Testis (tissue), 3 donors: ENCODE data around the gene XYLT1. TPM values are rescaled to one million over a fixed set of nuclear protein-coding genes. Genes with fewer than 3 reads are reported as not detected.

Experiments used
- DNase-seq: peaks from one replicate; pipeline ENCODE4 v3.0.0-alpha.2; 2019
- H3K27ac ChIP-seq, 2 donors: fragments of 200-600 bp; sonication (generic); one replicate each; pipeline ENCODE4 v1.5.1; 2019
- H3K27me3 ChIP-seq: fragments of 200-600 bp; sonication (generic); one replicate; pipeline ENCODE4 v1.5.1; 2019
- H3K36me3 ChIP-seq: fragments of 200-600 bp; sonication (generic); one replicate; pipeline ENCODE4 v1.5.1; 2017; ENCODE audit warnings: low read depth; ENCODE audit errors: missing control alignments
- H3K4me1 ChIP-seq: fragments of 200-600 bp; sonication (generic); one replicate; pipeline ENCODE4 v1.5.1; 2019
- H3K4me3 ChIP-seq, 2 donors: fragments of 200-600 bp; sonication (generic); one replicate each; pipeline ENCODE4 v1.5.1; 2017 to 2019
- H3K9me3 ChIP-seq: fragments of 200-600 bp; sonication (generic); one replicate; pipeline ENCODE4 v1.5.1; 2017
- CTCF ChIP-seq, 3 experiments: fragments of 450-650 bp in 2 of 3; fragments of 200-600 bp in 1 of 3; sonication (generic) in 1 of 3; IDR thresholded peaks; one replicate each; pipeline ENCODE4 v1.5.1; 2016 to 2019; ENCODE audit warnings: antibody characterized with exemption in 3 of 3, mild to moderate bottlenecking in 2 of 3, moderate library complexity in 1 of 3
- POLR2A ChIP-seq: fragments of 450-650 bp; IDR thresholded peaks from one replicate; pipeline ENCODE4 v1.6.1; 2017; ENCODE audit warnings: antibody characterized with exemption, mild to moderate bottlenecking, moderate library complexity
- WGBS, 2 donors: methylation state at CpG; one replicate each; pipeline ENCODE4 v1.1.5; 2018; 5-methylcytosine and 5-hydroxymethylcytosine counted together
- intact Hi-C: fragments of 100-400 bp; cut with DNase I; formaldehyde crosslinking; loops from one replicate; pipeline ENCODE4 v1.15.1; 2023; ENCODE audit warnings: low total_unique reads
- polyA plus RNA-seq: library from polyadenylated mRNA; stranded (reverse); fragments of 350-450 nt; fragmentation: Illumina TruSeq; extraction: RNeasy Lipid Tissue Mini Kit (QIAGEN cat#74804); gene quantifications from one replicate; pipeline ENCODE4 v1.2.3, GENCODE V29; 2014; ENCODE audit warnings: low read depth, low replicate concordance; ENCODE audit not compliant: insufficient read depth
- total RNA-seq, 2 donors: library from RNA; depleted of rRNA; stranded (reverse); fragments of >200 nt; gene quantifications; one replicate each; pipeline ENCODE4 v1.2.3, GENCODE V29; 2016

Gene XYLT1
- total and polyA plus RNA-seq, 3 donors from 2014 or later = 6.5 to 20.7 (median 13.6) TPM

- intact Hi-C loops = no loop called here
- no peaks in the 10 kb centered on the region for H3K4me1 ChIP-seq
- no peak for DNase-seq
- H3K4me3 ChIP-seq = no peak overlapping the region
- H3K27ac ChIP-seq = no peak overlapping the region
- TF ChIP-seq CTCF (IDR thresholded peaks at IDR 0.05) (no peak), POLR2A (no peak)
- H3K9me3 ChIP-seq = no peaks in the 10 kb centered on the region
- WGBS, 2 donors = 92 to 94% methylated on average over 5 of the region's 5 CpGs
- no peaks in the 10 kb centered on the region for H3K27me3 ChIP-seq
- no peaks in the 10 kb centered on the region for H3K36me3 ChIP-seq
Observed at GRCh38 chr16:17133851-17134250, 336.9 kb downstream of the XYLT1 start.

GRCh38 chr16:17131351-17131750 lies 339.4 kb downstream of the XYLT1 start:
- intact Hi-C loops = no loop called here

GRCh38 chr16:17130733-17131132 lies 340.0 kb downstream of the XYLT1 start:
- no peak overlapping the region for H3K27ac ChIP-seq
- no peaks in the 10 kb centered on the region for H3K36me3 ChIP-seq

More at GRCh38 chr16:17131351-17131750, 339.4 kb downstream of the XYLT1 start:
- H3K27me3 ChIP-seq = no peaks in the 10 kb centered on the region
- TF ChIP-seq CTCF (IDR thresholded peaks at IDR 0.05) (no peak), POLR2A (no peak)
- H3K4me3 ChIP-seq = no peak overlapping the region
- H3K27ac ChIP-seq = no peak overlapping the region
- DNase-seq = no peak
- H3K36me3 ChIP-seq = no peaks in the 10 kb centered on the region
- H3K4me1 ChIP-seq = no peaks in the 10 kb centered on the region
- WGBS, 2 donors = 80 to 88% methylated on average over 6 of the region's 6 CpGs
- no peaks in the 10 kb centered on the region for H3K9me3 ChIP-seq

GRCh38 chr16:17129971-17130370 lies 340.8 kb downstream of the XYLT1 start:
- DNase-seq = no peak
- H3K4me3 ChIP-seq = no peak overlapping the region
- H3K36me3 ChIP-seq = no peaks in the 10 kb centered on the region
- WGBS, 2 donors = 61 to 77% methylated on average over 4 to 5 of the region's 5 CpGs
- no peaks in the 10 kb centered on the region for H3K9me3 ChIP-seq
- no peak for TF ChIP-seq POLR2A
- TF ChIP-seq CTCF (IDR thresholded peaks at IDR 0.05) = no peak
- H3K27me3 ChIP-seq = no peaks in the 10 kb centered on the region
- no peak overlapping the region for H3K27ac ChIP-seq
- H3K4me1 ChIP-seq = no peaks in the 10 kb centered on the region
- intact Hi-C loops = no loop called here

More at GRCh38 chr16:17130733-17131132, 340.0 kb downstream of the XYLT1 start:
- no peaks in the 10 kb centered on the region for H3K27me3 ChIP-seq
- intact Hi-C loops = no loop called here
- TF ChIP-seq CTCF (IDR thresholded peaks at IDR 0.05) = no peak
- no peak for TF ChIP-seq POLR2A
- no peak overlapping the region for H3K4me3 ChIP-seq
- no peak for DNase-seq
- H3K4me1 ChIP-seq = no peaks in the 10 kb centered on the region
- no peaks in the 10 kb centered on the region for H3K9me3 ChIP-seq
- 90 to 92% methylated on average over 6 of the region's 6 CpGs for WGBS, 2 donors

GRCh38 chr16:17128791-17129190 lies 342.0 kb downstream of the XYLT1 start:
- no peaks in the 10 kb centered on the region for H3K4me1 ChIP-seq
- 89 to 91% methylated on average over 6 of the region's 6 CpGs for WGBS, 2 donors
- no peak overlapping the region for H3K4me3 ChIP-seq
- intact Hi-C loops = no loop called here
- no peak overlapping the region for H3K27ac ChIP-seq
- no peaks in the 10 kb centered on the region for H3K36me3 ChIP-seq
- H3K9me3 ChIP-seq = no peaks in the 10 kb centered on the region
- DNase-seq = no peak
- TF ChIP-seq POLR2A = no peak
- TF ChIP-seq CTCF (IDR thresholded peaks at IDR 0.05) = no peak
- H3K27me3 ChIP-seq = no peaks in the 10 kb centered on the region
